Suprapubic skin (tissue), 4 donors: ENCODE data around the gene CAMK2D. TPM values are rescaled to one million over a fixed set of nuclear protein-coding genes. Genes with fewer than 3 reads are reported as not detected.

Experiments
- DNase-seq, 2 donors: peaks; one replicate each; pipeline ENCODE4 v3.0.0-alpha.2; 2019; ENCODE audit warnings: low spot score in 2 of 2
- H3K27ac ChIP-seq: fragments of 200-600 bp; sonication (generic); one replicate; pipeline ENCODE4 v1.5.1; 2019
- H3K27me3 ChIP-seq: fragments of 200-600 bp; sonication (generic); one replicate; pipeline ENCODE4 v1.5.1; 2019
- H3K36me3 ChIP-seq: fragments of 200-600 bp; sonication (generic); one replicate; pipeline ENCODE4 v1.5.1; 2019
- H3K4me1 ChIP-seq: fragments of 200-600 bp; sonication (generic); one replicate; pipeline ENCODE4 v1.5.1; 2019
- H3K4me3 ChIP-seq: fragments of 200-600 bp; sonication (generic); one replicate; pipeline ENCODE4 v1.5.1; 2019; ENCODE audit warnings: mild to moderate bottlenecking
- H3K9me3 ChIP-seq: fragments of 200-600 bp; sonication (generic); one replicate; pipeline ENCODE4 v1.5.1; 2019
- CTCF ChIP-seq, 2 donors: fragments of 200-600 bp in 1 of 2; fragments of 450-650 bp in 1 of 2; sonication (generic) in 1 of 2; IDR thresholded peaks; one replicate each; pipeline ENCODE4 v1.5.1; 2016 to 2019; ENCODE audit warnings: antibody characterized with exemption in 2 of 2, mild to moderate bottlenecking in 1 of 2, moderate library complexity in 1 of 2
- EP300 ChIP-seq: sonication (generic); formaldehyde crosslinking; IDR thresholded peaks from one replicate; pipeline ENCODE4 v1.6.1; 2017; ENCODE audit warnings: antibody characterized with exemption
- POLR2A ChIP-seq, 2 donors: fragments of 450-650 bp; IDR thresholded peaks; one replicate each; pipeline ENCODE4 v1.6.1; 2017; ENCODE audit warnings: antibody characterized with exemption in 2 of 2, mild to moderate bottlenecking in 2 of 2, moderate library complexity in 2 of 2
- POLR2AphosphoS5 ChIP-seq, 3 donors: sonication (generic); formaldehyde crosslinking; IDR thresholded peaks; one replicate each; pipeline ENCODE4 v1.6.1; 2017; ENCODE audit warnings: antibody characterized with exemption in 3 of 3
- WGBS: methylation state at CpG from one replicate; pipeline ENCODE4 v1.1.5; 2018; 5-methylcytosine and 5-hydroxymethylcytosine counted together
- total RNA-seq, 4 donors: library from RNA; depleted of rRNA; stranded (reverse); fragments of >200 nt; gene quantifications; one replicate each; pipeline ENCODE4 v1.1.0, GENCODE V29; 2016

CAMK2D gene
- total RNA-seq, 4 donors from 2014 or later: 21.5 to 38.2 (median 30.5) TPM

DNA sequence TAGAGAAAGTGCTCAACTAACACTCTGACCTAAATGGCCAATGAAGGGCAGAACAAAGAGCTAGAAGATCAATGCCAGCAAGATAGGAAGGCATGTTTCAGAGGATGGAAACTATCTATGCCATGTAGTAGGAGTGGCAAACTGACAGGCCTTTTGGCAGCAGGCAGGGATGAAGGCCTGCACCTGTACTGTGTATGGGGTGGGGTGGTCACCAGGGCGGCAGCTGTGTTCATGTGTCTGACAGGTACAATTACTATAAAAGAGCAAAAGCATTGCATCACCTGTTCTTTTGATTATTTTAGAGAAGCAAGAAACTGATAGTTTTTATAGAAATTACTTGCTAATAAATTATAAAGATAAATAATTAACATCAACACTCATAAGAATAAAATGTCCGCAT, 239.1 kb downstream of the CAMK2D start:
- 98% methylated on average over 2 of the region's 2 CpGs for WGBS

GRCh38 chr4:113513382-113513781, 248.2 kb downstream of the CAMK2D start:
- Histone ChIP-seq H3K9me3 (no peaks in the 10 kb centered on the region), H3K27ac (no peak overlapping the region), H3K27me3 (no peaks in the 10 kb centered on the region), H3K4me1 (no peaks in the 10 kb centered on the region), H3K4me3 (no peak overlapping the region), H3K36me3 (peaks cover 28% of the 10 kb centered on the region)
- DNase-seq: no peak
- WGBS: 67% methylated on average over 2 of the region's 2 CpGs
- TF ChIP-seq POLR2A (IDR thresholded peaks at IDR 0.05): no peak

More for the DNA sequence above, 239.1 kb downstream of the CAMK2D start:
- DNase-seq: no peak
- Histone ChIP-seq H3K4me1 (no peaks in the 10 kb centered on the region), H3K27me3 (no peaks in the 10 kb centered on the region), H3K27ac (no peak overlapping the region), H3K4me3 (no peak overlapping the region), H3K9me3 (no peaks in the 10 kb centered on the region), H3K36me3 (peaks cover 18% of the 10 kb centered on the region)
- TF ChIP-seq POLR2AphosphoS5 (IDR thresholded peaks at IDR 0.05) (no peak), CTCF (IDR thresholded peaks at IDR 0.05) (no peak), EP300 (no peak), POLR2A (IDR thresholded peaks at IDR 0.05) (no peak)

DNA sequence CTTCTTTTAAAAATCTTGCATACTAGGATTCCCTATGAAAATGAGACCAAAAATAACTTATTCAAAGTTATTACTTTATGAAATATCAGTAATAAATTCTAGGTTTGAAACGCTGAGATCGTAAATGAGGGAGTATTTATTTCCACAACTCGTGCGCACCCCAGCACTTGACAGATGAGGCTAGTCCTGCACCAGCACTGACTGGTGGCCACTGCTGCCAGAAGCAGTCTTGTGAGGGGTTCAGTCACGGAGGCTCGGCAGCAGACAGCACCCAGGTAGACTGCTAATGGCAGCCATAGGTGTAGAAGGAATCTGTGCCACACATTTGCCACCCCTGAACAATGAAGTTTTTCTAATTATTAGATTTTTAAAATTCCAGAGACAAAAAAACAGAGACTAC, 248.7 kb downstream of the CAMK2D start:
- H3K4me3 ChIP-seq: no peak overlapping the region
- H3K9me3 ChIP-seq: no peaks in the 10 kb centered on the region
- H3K4me1 ChIP-seq: no peaks in the 10 kb centered on the region
- DNase-seq: no peak
- TF ChIP-seq POLR2AphosphoS5 (IDR thresholded peaks at IDR 0.05): no peak
- TF ChIP-seq CTCF (IDR thresholded peaks at IDR 0.05): no peak
- no peak for TF ChIP-seq POLR2A (IDR thresholded peaks at IDR 0.05)
- TF ChIP-seq EP300: no peak
- whole genome bisulfite sequencing: 97% methylated on average over 6 of the region's 6 CpGs
- peaks cover 33% of the 10 kb centered on the region for H3K36me3 ChIP-seq
- H3K27ac ChIP-seq: no peak overlapping the region
- H3K27me3 ChIP-seq: no peaks in the 10 kb centered on the region

GRCh38 chr4:113511944-113512343, 249.6 kb downstream of the CAMK2D start:
- H3K4me1 ChIP-seq: no peaks in the 10 kb centered on the region
- no peak overlapping the region for H3K4me3 ChIP-seq
- H3K27me3 ChIP-seq: no peaks in the 10 kb centered on the region
- DNase-seq: no peak
- 92% methylated on average over 2 of the region's 2 CpGs for WGBS
- peaks cover 37% of the 10 kb centered on the region for H3K36me3 ChIP-seq
- no peak for TF ChIP-seq POLR2A (IDR thresholded peaks at IDR 0.05)
- no peak for TF ChIP-seq CTCF (IDR thresholded peaks at IDR 0.05)
- TF ChIP-seq EP300: no peak
- TF ChIP-seq POLR2AphosphoS5 (IDR thresholded peaks at IDR 0.05): no peak
- no peak overlapping the region for H3K27ac ChIP-seq
- no peaks in the 10 kb centered on the region for H3K9me3 ChIP-seq

GRCh38 chr4:113509851-113510250, 251.7 kb downstream of the CAMK2D start:
- H3K4me1 ChIP-seq: no peaks in the 10 kb centered on the region
- no peak overlapping the region for H3K4me3 ChIP-seq
- peaks cover 39% of the 10 kb centered on the region for H3K36me3 ChIP-seq
- no peak overlapping the region for H3K27ac ChIP-seq
- H3K9me3 ChIP-seq: no peaks in the 10 kb centered on the region
- TF ChIP-seq EP300 (no peak), POLR2AphosphoS5 (IDR thresholded peaks at IDR 0.05) (no peak), POLR2A (IDR thresholded peaks at IDR 0.05) (no peak), CTCF (IDR thresholded peaks at IDR 0.05) (no peak)
- DNase-seq: no peak
- H3K27me3 ChIP-seq: no peaks in the 10 kb centered on the region
- 91% methylated on average over 1 of the region's 1 CpG for WGBS

DNA sequence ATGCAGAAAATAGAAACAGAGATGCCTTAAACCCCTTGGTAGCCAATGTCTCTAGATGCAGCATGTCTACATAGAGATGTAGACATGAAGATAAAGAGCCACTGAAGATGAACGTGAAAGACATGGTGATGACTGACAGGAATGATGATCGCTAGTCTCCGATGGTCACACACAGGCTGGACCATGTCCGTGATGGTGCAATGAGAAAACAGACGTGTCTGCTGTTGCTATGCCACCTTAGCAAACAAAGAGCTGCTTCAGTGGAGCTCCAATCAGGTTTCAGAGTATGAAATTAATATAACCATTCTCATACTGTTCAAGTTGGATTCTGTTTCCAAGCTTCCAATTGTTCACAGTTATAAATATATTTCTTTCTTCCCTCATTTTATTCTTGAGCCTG, 256.5 kb downstream of the CAMK2D start:
- no peaks in the 10 kb centered on the region for H3K4me1 ChIP-seq
- H3K27me3 ChIP-seq: no peaks in the 10 kb centered on the region
- no peak overlapping the region for H3K4me3 ChIP-seq
- H3K27ac ChIP-seq: no peak overlapping the region
- no peak for DNase-seq
- peaks cover 19% of the 10 kb centered on the region for H3K36me3 ChIP-seq
- WGBS: 93% methylated on average over 5 of the region's 5 CpGs
- no peaks in the 10 kb centered on the region for H3K9me3 ChIP-seq
- TF ChIP-seq POLR2A (IDR thresholded peaks at IDR 0.05) (no peak), POLR2AphosphoS5 (IDR thresholded peaks at IDR 0.05) (no peak), CTCF (IDR thresholded peaks at IDR 0.05) (no peak), EP300 (no peak)
